Ovary (tissue), 3 donors: Measurements from ENCODE around the gene KCTD19.

Experiments
- EP300 ChIP-seq: sonication (generic); formaldehyde crosslinking; IDR thresholded peaks from one replicate; pipeline ENCODE4 v1.6.1; 2017; ENCODE audit warnings: antibody characterized with exemption
- TF ChIP-seq, protein P1 (sequence below), 3 donors: fragments of 450-650 bp in 2 of 3; fragments of 200-600 bp in 1 of 3; IDR thresholded peaks; one replicate each; pipeline versions ENCODE4 v1.5.1 to v1.8.0; 2016 to 2022; ENCODE audit warnings: antibody characterized with exemption in 3 of 3, mild to moderate bottlenecking in 1 of 3
- donor health status: DM: no; HTN: no; CAD: no.

DNA sequence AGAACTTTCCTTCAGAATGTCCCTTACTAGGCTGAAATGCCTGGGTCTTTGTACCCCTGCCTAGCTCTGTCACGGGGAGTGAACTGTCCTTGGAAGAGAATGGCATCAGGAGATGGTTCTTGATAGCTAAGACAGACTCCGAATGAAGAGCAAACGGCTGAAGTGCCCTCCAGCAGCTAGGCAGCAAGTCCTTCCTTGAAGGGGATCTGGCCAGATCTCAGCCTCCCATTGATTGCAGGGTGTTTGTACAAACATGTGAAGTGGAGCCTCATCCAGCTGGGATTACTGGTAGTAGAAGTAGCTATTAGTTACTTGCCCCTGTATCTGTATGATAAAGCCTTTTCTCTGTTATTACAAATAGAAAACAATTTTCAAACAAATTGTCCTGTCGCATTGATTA is 31.0 kb upstream of the KCTD19 start:
- TF ChIP-seq, protein P1, sequence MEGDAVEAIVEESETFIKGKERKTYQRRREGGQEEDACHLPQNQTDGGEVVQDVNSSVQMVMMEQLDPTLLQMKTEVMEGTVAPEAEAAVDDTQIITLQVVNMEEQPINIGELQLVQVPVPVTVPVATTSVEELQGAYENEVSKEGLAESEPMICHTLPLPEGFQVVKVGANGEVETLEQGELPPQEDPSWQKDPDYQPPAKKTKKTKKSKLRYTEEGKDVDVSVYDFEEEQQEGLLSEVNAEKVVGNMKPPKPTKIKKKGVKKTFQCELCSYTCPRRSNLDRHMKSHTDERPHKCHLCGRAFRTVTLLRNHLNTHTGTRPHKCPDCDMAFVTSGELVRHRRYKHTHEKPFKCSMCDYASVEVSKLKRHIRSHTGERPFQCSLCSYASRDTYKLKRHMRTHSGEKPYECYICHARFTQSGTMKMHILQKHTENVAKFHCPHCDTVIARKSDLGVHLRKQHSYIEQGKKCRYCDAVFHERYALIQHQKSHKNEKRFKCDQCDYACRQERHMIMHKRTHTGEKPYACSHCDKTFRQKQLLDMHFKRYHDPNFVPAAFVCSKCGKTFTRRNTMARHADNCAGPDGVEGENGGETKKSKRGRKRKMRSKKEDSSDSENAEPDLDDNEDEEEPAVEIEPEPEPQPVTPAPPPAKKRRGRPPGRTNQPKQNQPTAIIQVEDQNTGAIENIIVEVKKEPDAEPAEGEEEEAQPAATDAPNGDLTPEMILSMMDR (IDR thresholded peaks at IDR 0.05), result no peak
- TF ChIP-seq EP300, result no peak
